HCT116 (cell line): ENCODE measurements around the gene AARS2. TPM values are rescaled to one million over a fixed set of nuclear protein-coding genes. Genes with fewer than 3 reads are reported as not detected.

Source experiments
- ATAC-seq: fragments of 200-7000 bp; cut with Tn5 transposase; 2 replicates; pipeline ENCODE4 v1.9.1; 2020; ENCODE audit warnings: mild to moderate bottlenecking, moderate library complexity
- BruUV-seq: library from RNA; stranded (reverse); fragments of 400-500 nt; replicated peaks from 2 replicates; lab custom pipeline; 2021; lab: Mats Ljungman, UMichigan
- CTCF ChIA-PET: fragments of 300-600 bp; sonication (Branson Sonifier 250); formaldehyde crosslinking; loops from one replicate; lab custom pipeline; 2021; ENCODE audit warnings: antibody characterized with exemption; lab: Charles Lee
- POLR2A ChIA-PET: fragments of 300-600, 350-600 bp; sonication (Branson Sonifier 250); formaldehyde crosslinking; loops from one replicate; lab custom pipeline; 2021; ENCODE audit warnings: antibody characterized with exemption; lab: Charles Lee
- RAD21 ChIA-PET, 2 experiments: fragments of 300-600 bp; sonication (Branson Sonifier 250); formaldehyde crosslinking; loops; one replicate each; lab custom pipeline; 2023; ENCODE audit warnings: low total read pairs in 2 of 2; ENCODE audit not compliant: uncharacterized antibody in 2 of 2, unreplicated experiment in 2 of 2, low non-redundant PET in 1 of 2; lab: Charles Lee
- DNase-seq: peaks from one replicate; pipeline ENCODE4 v3.0.0-alpha.2; 2010; ENCODE audit warnings: low read depth, low spot score
- H2AFZ ChIP-seq: fragments of 200-600 bp; shearing (Covaris generic), sonication (generic); 2 replicates; pipeline ENCODE4 v1.6.1; 2017; ENCODE audit warnings: low read depth, mixed run types, mixed read lengths, antibody characterized with exemption, low read length; ENCODE audit not compliant: poor library complexity, severe bottlenecking
- H3K27ac ChIP-seq: 2 replicates; pipeline ENCODE4 v1.5.1; 2012; ENCODE audit warnings: low read depth, low read length
- H3K27me3 ChIP-seq: fragments of 200-600 bp; sonication (generic); 2 replicates; pipeline ENCODE4 v1.6.1; 2016; ENCODE audit warnings: mixed run types, low read length, mixed read lengths; ENCODE audit not compliant: insufficient read depth
- H3K36me3 ChIP-seq, 2 experiments: fragments of 200-500 bp in 1 of 2; fragments of 200-600 bp in 1 of 2; sonication (Bioruptor generic) in 1 of 2; sonication (generic) in 1 of 2; 2 replicates each; pipeline versions ENCODE4 v1.5.1 to v1.6.1; 2014 to 2016; ENCODE audit warnings: low read length in 2 of 2, inconsistent platforms in 1 of 2, mixed read lengths in 1 of 2, mixed run types in 1 of 2; ENCODE audit not compliant: insufficient read depth in 2 of 2, control insufficient read depth in 1 of 2
- H3K4me1 ChIP-seq, 2 experiments: fragments of 200-600 bp in 1 of 2; sonication (generic) in 1 of 2; 2 replicates each; pipeline versions ENCODE4 v1.5.1 to v1.6.1; 2012 to 2017; ENCODE audit warnings: low read length in 2 of 2, inconsistent platforms in 1 of 2, mild to moderate bottlenecking in 1 of 2, mixed read lengths in 1 of 2, mixed run types in 1 of 2, moderate library complexity in 1 of 2; ENCODE audit not compliant: insufficient read depth in 2 of 2, control insufficient read depth in 1 of 2
- H3K4me2 ChIP-seq: fragments of 200-600 bp; sonication (generic); 2 replicates; pipeline ENCODE4 v1.6.1; 2017; ENCODE audit warnings: mixed run types, low read length, mixed read lengths
- H3K4me3 ChIP-seq, 2 experiments: fragments of 200-600 bp in 1 of 2; sonication (generic) in 1 of 2; replicated peaks in 1 of 2; 2 replicates each; pipeline ENCODE4 v1.5.1; 2011 to 2016; ENCODE audit warnings: low read length in 2 of 2, control low read depth in 1 of 2, low read depth in 1 of 2, mild to moderate bottlenecking in 1 of 2, mixed read lengths in 1 of 2, mixed run types in 1 of 2
- H3K79me2 ChIP-seq: fragments of 200-600 bp; sonication (generic); 2 replicates; pipeline ENCODE4 v1.6.1; 2017; ENCODE audit warnings: mild to moderate bottlenecking, mixed run types, low read length, moderate library complexity, mixed read lengths; ENCODE audit not compliant: insufficient read depth
- H3K9ac ChIP-seq: fragments of 200-600 bp; sonication (generic); 2 replicates; pipeline ENCODE4 v1.6.1; 2016; ENCODE audit warnings: low read length, mixed read lengths
- H3K9me2 ChIP-seq: fragments of 200-600 bp; sonication (generic), shearing (Covaris generic); 2 replicates; pipeline ENCODE4 v1.6.1; 2017; ENCODE audit warnings: mixed run types, mild to moderate bottlenecking, moderate library complexity; ENCODE audit not compliant: insufficient read depth
- H3K9me3 ChIP-seq, 2 experiments: fragments of 200-500 bp in 1 of 2; fragments of 200-600 bp in 1 of 2; sonication (Bioruptor generic) in 1 of 2; sonication (generic) in 1 of 2; 2 replicates each; pipeline ENCODE4 v1.6.1; 2014 to 2017; ENCODE audit warnings: low read length in 2 of 2, mixed read lengths in 2 of 2, inconsistent platforms in 1 of 2, low read depth in 1 of 2, mild to moderate bottlenecking in 1 of 2, mixed run types in 1 of 2, moderate library complexity in 1 of 2; ENCODE audit not compliant: control insufficient read depth in 1 of 2, insufficient read depth in 1 of 2
- H4K20me1 ChIP-seq: fragments of 200-600 bp; sonication (generic), shearing (Covaris generic); 2 replicates; pipeline ENCODE4 v1.6.1; 2017; ENCODE audit warnings: mixed run types, mild to moderate bottlenecking, moderate library complexity; ENCODE audit not compliant: insufficient read depth
- CBX3 ChIP-seq: IDR thresholded peaks from 2 replicates; pipeline ENCODE4 v1.6.1; 2012; ENCODE audit warnings: low read depth
- CEBPB ChIP-seq: IDR thresholded peaks from 2 replicates; pipeline ENCODE4 v1.6.1; 2012; ENCODE audit warnings: low read depth
- ELF1 ChIP-seq: IDR thresholded peaks from 2 replicates; pipeline ENCODE4 v1.6.1; 2012; ENCODE audit warnings: low read depth, borderline replicate concordance
- EZH2phosphoT487 ChIP-seq: fragments of 200-600 bp; IDR thresholded peaks from 2 replicates; pipeline ENCODE4 v1.6.1; 2018; ENCODE audit warnings: antibody characterized with exemption, borderline replicate concordance
- POLR2AphosphoS5 ChIP-seq: IDR thresholded peaks from 2 replicates; pipeline ENCODE4 v1.6.1; 2011; ENCODE audit warnings: mild to moderate bottlenecking, low read depth, low read length, moderate library complexity
- RAD21 ChIP-seq: IDR thresholded peaks from 2 replicates; pipeline ENCODE4 v1.6.1; 2012; ENCODE audit warnings: low read depth, mild to moderate bottlenecking
- SIN3A ChIP-seq: IDR thresholded peaks from 2 replicates; pipeline ENCODE4 v1.6.1; 2012; ENCODE audit warnings: low read depth
- TCF7L2 ChIP-seq: IDR thresholded peaks from 2 replicates; pipeline ENCODE4 v1.7.0; 2011; ENCODE audit warnings: borderline replicate concordance, inconsistent platforms; ENCODE audit not compliant: insufficient read depth, insufficient read length; ENCODE audit errors: extremely low read depth
- YY1 ChIP-seq: IDR thresholded peaks from 2 replicates; pipeline ENCODE4 v1.6.1; 2011; ENCODE audit warnings: low read length, low read depth, moderate library complexity, mild to moderate bottlenecking; ENCODE audit not compliant: insufficient replicate concordance; ENCODE audit errors: extremely low read depth
- intact Hi-C: fragments of 100-400 bp; cut with micrococcal nuclease; formaldehyde crosslinking; loops from 2 replicates; pipeline ENCODE4 v1.10.0; 2022
- total RNA-seq: library from RNA; stranded (reverse); gene quantifications from one replicate; pipeline ENCODE4 v1.2.1, GENCODE V29; 2021; ENCODE audit not compliant: unreplicated experiment
- TF ChIP-seq, protein P1 (sequence below): IDR thresholded peaks from 2 replicates; pipeline ENCODE4 v1.6.1; 2012
- TF ChIP-seq, protein P2 (sequence below): IDR thresholded peaks from 2 replicates; pipeline ENCODE4 v1.6.1; 2011; ENCODE audit warnings: mild to moderate bottlenecking, low read length, moderate library complexity; ENCODE audit not compliant: insufficient replicate concordance; ENCODE audit errors: extremely low read depth

The AARS2 gene
- total RNA-seq, 1 experiment from 2014 or later: 14.9 TPM

DNA sequence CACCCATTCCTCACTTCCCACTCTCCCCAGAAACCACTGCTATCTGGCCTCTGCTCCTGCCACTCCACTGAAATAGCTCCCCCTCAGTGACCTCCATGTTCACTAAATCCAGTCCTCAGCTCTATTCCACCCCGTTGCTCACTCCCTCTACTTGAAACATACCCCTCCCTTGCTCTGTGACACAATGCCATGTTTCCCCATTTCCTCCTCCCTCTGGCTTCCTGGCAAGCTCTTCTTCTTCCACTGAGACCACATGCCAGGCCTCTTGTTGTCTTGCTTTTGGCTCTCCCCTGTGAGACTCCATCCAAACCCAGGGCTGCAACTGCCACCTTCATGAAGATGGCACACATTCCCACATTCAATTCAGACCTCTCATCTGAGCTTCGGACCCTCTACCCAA, 29.0 kb downstream of the AARS2 start:
- POLR2A ChIA-PET: no interaction called here
- no peak for ATAC-seq
- no peaks in the 10 kb centered on the region for H3K36me3 ChIP-seq
- intact Hi-C loops: no loop called here
- peaks cover 3 to 7% of the 10 kb centered on the region in 2 experiments for H3K4me1 ChIP-seq
- H3K4me2 ChIP-seq: no peak overlapping the region
- TF ChIP-seq SIN3A (no peak), POLR2AphosphoS5 (no peak), CBX3 (no peak), ELF1 (no peak), TCF7L2 (no peak), EZH2phosphoT487 (no peak), RAD21 (no peak), CEBPB (no peak), YY1 (no peak)
- TF ChIP-seq, protein P1, sequence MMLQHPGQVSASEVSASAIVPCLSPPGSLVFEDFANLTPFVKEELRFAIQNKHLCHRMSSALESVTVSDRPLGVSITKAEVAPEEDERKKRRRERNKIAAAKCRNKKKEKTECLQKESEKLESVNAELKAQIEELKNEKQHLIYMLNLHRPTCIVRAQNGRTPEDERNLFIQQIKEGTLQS: no peak
- TF ChIP-seq, protein P2, sequence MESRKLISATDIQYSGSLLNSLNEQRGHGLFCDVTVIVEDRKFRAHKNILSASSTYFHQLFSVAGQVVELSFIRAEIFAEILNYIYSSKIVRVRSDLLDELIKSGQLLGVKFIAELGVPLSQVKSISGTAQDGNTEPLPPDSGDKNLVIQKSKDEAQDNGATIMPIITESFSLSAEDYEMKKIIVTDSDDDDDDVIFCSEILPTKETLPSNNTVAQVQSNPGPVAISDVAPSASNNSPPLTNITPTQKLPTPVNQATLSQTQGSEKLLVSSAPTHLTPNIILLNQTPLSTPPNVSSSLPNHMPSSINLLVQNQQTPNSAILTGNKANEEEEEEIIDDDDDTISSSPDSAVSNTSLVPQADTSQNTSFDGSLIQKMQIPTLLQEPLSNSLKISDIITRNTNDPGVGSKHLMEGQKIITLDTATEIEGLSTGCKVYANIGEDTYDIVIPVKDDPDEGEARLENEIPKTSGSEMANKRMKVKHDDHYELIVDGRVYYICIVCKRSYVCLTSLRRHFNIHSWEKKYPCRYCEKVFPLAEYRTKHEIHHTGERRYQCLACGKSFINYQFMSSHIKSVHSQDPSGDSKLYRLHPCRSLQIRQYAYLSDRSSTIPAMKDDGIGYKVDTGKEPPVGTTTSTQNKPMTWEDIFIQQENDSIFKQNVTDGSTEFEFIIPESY: no peak
- TF ChIP-seq, all 23 proteins: peak for 0
- H3K27me3 ChIP-seq: peaks cover 45% of the 10 kb centered on the region
- no TSS peak for BruUV-seq
- no peak overlapping the region for H2AFZ ChIP-seq
- H4K20me1 ChIP-seq: no peaks in the 10 kb centered on the region
- H3K9ac ChIP-seq: no peak overlapping the region
- H3K27ac ChIP-seq: no peak overlapping the region
- ChIA-PET RAD21 (no interaction called here), CTCF (no interaction called here)
- no peak for DNase-seq
- H3K79me2 ChIP-seq: no peaks in the 10 kb centered on the region
- H3K4me3 ChIP-seq: no peak overlapping the region
- no peaks in the 10 kb centered on the region for H3K9me2 ChIP-seq
- H3K9me3 ChIP-seq: no peaks in the 10 kb centered on the region
